ENCODE measurements around the gene ELMO1.

ELMO1 gene

GRCh38 chr7:36966039-36966438 lies 482.6 kb downstream of the ELMO1 start:
- Histone ChIP-seq H3K27ac (ENCODE audit: low read depth, low read length) (no peak overlapping the region), H2AFZ (ENCODE audit: low read length, unreplicated experiment) (no peak overlapping the region), H3K4me1 (ENCODE audit: control insufficient read depth, insufficient read depth, low read length, unreplicated experiment) (no peaks in the 10 kb centered on the region), H3K4me3 (ENCODE audit: low read depth, low read length) (no peak overlapping the region), H3K79me2 (ENCODE audit: control insufficient read depth, insufficient read depth, low read length, unreplicated experiment) (no peaks in the 10 kb centered on the region), H3K27me3 (ENCODE audit: insufficient read depth, low read length) (no peaks in the 10 kb centered on the region), H3K36me3 (ENCODE audit: insufficient read depth, low read length) (no peaks in the 10 kb centered on the region)

- H3K27me3 ChIP-seq (ENCODE audit: insufficient read depth, low read length): no peaks in the 10 kb centered on the region
- no peaks in the 10 kb centered on the region for H3K36me3 ChIP-seq (ENCODE audit: insufficient read depth, low read length)
- H3K27ac ChIP-seq (ENCODE audit: low read depth, low read length): no peak overlapping the region
- H2AFZ ChIP-seq (ENCODE audit: low read length, unreplicated experiment): no peak overlapping the region
- no peaks in the 10 kb centered on the region for H3K4me1 ChIP-seq (ENCODE audit: control insufficient read depth, insufficient read depth, low read length, unreplicated experiment)
- no peak overlapping the region for H3K4me3 ChIP-seq (ENCODE audit: low read depth, low read length)
- H3K79me2 ChIP-seq (ENCODE audit: control insufficient read depth, insufficient read depth, low read length, unreplicated experiment): no peaks in the 10 kb centered on the region
Observed at GRCh38 chr7:36965625-36966024, 483.0 kb downstream of the ELMO1 start.

DNA sequence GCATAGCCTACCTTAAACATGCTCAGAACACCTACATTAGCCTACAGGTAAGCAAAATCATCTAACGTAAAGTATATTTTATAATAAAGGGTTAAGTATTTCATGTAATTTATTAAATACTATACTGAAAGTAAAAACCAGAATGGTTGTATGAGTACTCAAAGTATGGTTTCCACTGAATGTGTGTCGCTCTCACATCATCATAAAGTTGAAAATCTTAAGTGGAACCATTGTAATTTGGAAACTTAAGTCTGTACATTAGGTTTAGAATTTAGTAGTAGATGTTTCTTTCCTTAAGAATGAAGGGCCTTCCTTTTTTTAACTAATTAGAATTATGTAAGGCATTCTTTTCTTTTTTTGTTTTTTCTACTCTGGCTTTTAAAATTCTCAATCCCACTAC lies 484.4 kb downstream of the ELMO1 start:
- no peak overlapping the region for H3K27ac ChIP-seq (ENCODE audit: low read depth, low read length)
- H3K27me3 ChIP-seq (ENCODE audit: insufficient read depth, low read length): no peaks in the 10 kb centered on the region
- no peak overlapping the region for H2AFZ ChIP-seq (ENCODE audit: low read length, unreplicated experiment)
- no peak overlapping the region for H3K4me3 ChIP-seq (ENCODE audit: low read depth, low read length)
- no peaks in the 10 kb centered on the region for H3K79me2 ChIP-seq (ENCODE audit: control insufficient read depth, insufficient read depth, low read length, unreplicated experiment)
- H3K36me3 ChIP-seq (ENCODE audit: insufficient read depth, low read length): no peaks in the 10 kb centered on the region
- no peaks in the 10 kb centered on the region for H3K4me1 ChIP-seq (ENCODE audit: control insufficient read depth, insufficient read depth, low read length, unreplicated experiment)

- Histone ChIP-seq H3K27ac (ENCODE audit: low read depth, low read length) (no peak overlapping the region), H3K79me2 (ENCODE audit: control insufficient read depth, insufficient read depth, low read length, unreplicated experiment) (no peaks in the 10 kb centered on the region), H3K36me3 (ENCODE audit: insufficient read depth, low read length) (no peaks in the 10 kb centered on the region), H3K4me3 (ENCODE audit: low read depth, low read length) (no peak overlapping the region), H3K4me1 (ENCODE audit: control insufficient read depth, insufficient read depth, low read length, unreplicated experiment) (no peaks in the 10 kb centered on the region), H2AFZ (ENCODE audit: low read length, unreplicated experiment) (no peak overlapping the region), H3K27me3 (ENCODE audit: insufficient read depth, low read length) (no peaks in the 10 kb centered on the region)
Observed at GRCh38 chr7:36962367-36962766, 486.3 kb downstream of the ELMO1 start.

- no peak overlapping the region for H3K4me3 ChIP-seq (ENCODE audit: low read depth, low read length)
- no peak overlapping the region for H3K27ac ChIP-seq (ENCODE audit: low read depth, low read length)
- no peaks in the 10 kb centered on the region for H3K27me3 ChIP-seq (ENCODE audit: insufficient read depth, low read length)
- no peaks in the 10 kb centered on the region for H3K36me3 ChIP-seq (ENCODE audit: insufficient read depth, low read length)
- no peaks in the 10 kb centered on the region for H3K4me1 ChIP-seq (ENCODE audit: control insufficient read depth, insufficient read depth, low read length, unreplicated experiment)
- H2AFZ ChIP-seq (ENCODE audit: low read length, unreplicated experiment): no peak overlapping the region
- no peaks in the 10 kb centered on the region for H3K79me2 ChIP-seq (ENCODE audit: control insufficient read depth, insufficient read depth, low read length, unreplicated experiment)
Observed at GRCh38 chr7:36961693-36962092, 487.0 kb downstream of the ELMO1 start.

DNA sequence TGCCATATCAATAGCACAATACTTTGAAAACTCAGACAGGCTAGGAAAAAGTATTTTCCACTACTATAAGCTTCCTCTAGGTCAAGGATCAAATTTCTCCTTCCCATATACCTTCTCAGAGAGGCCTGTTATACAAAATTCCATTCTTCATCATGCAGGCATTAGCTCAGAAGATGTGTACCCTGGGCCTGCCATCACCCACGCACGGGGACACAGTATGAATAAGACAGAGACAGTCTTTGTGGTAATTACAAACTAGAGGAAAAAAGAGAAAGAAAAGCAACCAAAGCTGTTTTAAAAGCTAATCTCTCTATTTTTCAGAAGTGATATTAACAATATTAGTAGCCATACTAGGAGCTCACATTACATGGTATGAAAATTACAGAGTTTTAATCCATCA lies 487.6 kb downstream of the ELMO1 start:
- Histone ChIP-seq H3K36me3 (ENCODE audit: insufficient read depth, low read length) (no peaks in the 10 kb centered on the region), H2AFZ (ENCODE audit: low read length, unreplicated experiment) (no peak overlapping the region), H3K27me3 (ENCODE audit: insufficient read depth, low read length) (no peaks in the 10 kb centered on the region), H3K79me2 (ENCODE audit: control insufficient read depth, insufficient read depth, low read length, unreplicated experiment) (no peaks in the 10 kb centered on the region), H3K4me3 (ENCODE audit: low read depth, low read length) (no peak overlapping the region), H3K4me1 (ENCODE audit: control insufficient read depth, insufficient read depth, low read length, unreplicated experiment) (no peaks in the 10 kb centered on the region), H3K27ac (ENCODE audit: low read depth, low read length) (no peak overlapping the region)

DNA sequence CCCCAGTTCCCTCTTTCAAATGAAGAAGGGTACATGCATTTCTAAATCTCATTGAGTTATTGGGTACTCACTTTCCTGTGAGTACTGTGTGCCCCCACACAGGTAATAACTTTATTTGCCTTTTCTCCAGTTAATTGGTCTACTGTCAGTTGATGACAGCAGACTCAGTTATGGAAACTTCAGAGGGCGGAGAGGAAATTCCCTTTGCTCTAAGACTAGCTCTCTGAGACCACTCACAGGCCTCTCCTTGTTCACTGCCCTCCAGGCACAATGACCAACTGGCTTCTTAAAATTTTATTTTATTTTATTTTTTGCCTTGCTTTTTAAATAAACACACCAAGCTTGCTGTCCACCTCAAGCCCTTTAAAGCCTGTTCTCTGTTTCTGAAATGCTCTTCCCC lies 488.6 kb downstream of the ELMO1 start:
- H3K27me3 ChIP-seq (ENCODE audit: insufficient read depth, low read length): no peaks in the 10 kb centered on the region
- H3K79me2 ChIP-seq (ENCODE audit: control insufficient read depth, insufficient read depth, low read length, unreplicated experiment): no peaks in the 10 kb centered on the region
- no peak overlapping the region for H3K4me3 ChIP-seq (ENCODE audit: low read depth, low read length)
- no peaks in the 10 kb centered on the region for H3K36me3 ChIP-seq (ENCODE audit: insufficient read depth, low read length)
- H3K27ac ChIP-seq (ENCODE audit: low read depth, low read length): no peak overlapping the region
- no peak overlapping the region for H2AFZ ChIP-seq (ENCODE audit: low read length, unreplicated experiment)
- H3K4me1 ChIP-seq (ENCODE audit: control insufficient read depth, insufficient read depth, low read length, unreplicated experiment): no peaks in the 10 kb centered on the region

- no peaks in the 10 kb centered on the region for H3K36me3 ChIP-seq (ENCODE audit: insufficient read depth, low read length)
- H2AFZ ChIP-seq (ENCODE audit: low read length, unreplicated experiment): no peak overlapping the region
- no peak overlapping the region for H3K4me3 ChIP-seq (ENCODE audit: low read depth, low read length)
- H3K4me1 ChIP-seq (ENCODE audit: control insufficient read depth, insufficient read depth, low read length, unreplicated experiment): no peaks in the 10 kb centered on the region
- H3K79me2 ChIP-seq (ENCODE audit: control insufficient read depth, insufficient read depth, low read length, unreplicated experiment): no peaks in the 10 kb centered on the region
- H3K27ac ChIP-seq (ENCODE audit: low read depth, low read length): no peak overlapping the region
- no peaks in the 10 kb centered on the region for H3K27me3 ChIP-seq (ENCODE audit: insufficient read depth, low read length)
Observed at GRCh38 chr7:36958111-36958733, 490.4 kb downstream of the ELMO1 start.

GRCh38 chr7:36957620-36958019 lies 491.0 kb downstream of the ELMO1 start:
- H3K4me3 ChIP-seq (ENCODE audit: low read depth, low read length): no peak overlapping the region
- no peak overlapping the region for H3K27ac ChIP-seq (ENCODE audit: low read depth, low read length)

DNA sequence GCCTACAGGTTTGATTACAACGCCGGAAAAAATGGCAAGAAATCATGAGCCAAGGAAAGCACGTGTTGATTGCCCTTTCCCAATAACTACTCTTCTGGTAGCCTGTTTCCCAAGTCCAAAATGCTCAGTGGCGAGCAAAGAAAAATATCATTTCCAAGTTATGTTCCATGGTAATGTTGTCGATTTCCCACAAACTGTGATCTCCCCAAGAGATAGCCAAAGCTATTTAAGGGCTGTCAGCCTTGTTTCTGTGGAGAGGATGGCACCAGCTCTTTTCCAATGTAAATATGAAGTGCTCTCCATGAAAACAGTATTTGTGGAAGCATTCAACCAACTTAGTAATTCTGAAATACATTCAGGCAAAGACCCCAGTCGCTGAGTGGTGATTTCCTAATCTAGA lies 491.9 kb downstream of the ELMO1 start:
- Histone ChIP-seq H3K27ac (ENCODE audit: low read depth, low read length) (no peak overlapping the region), H3K79me2 (ENCODE audit: control insufficient read depth, insufficient read depth, low read length, unreplicated experiment) (no peaks in the 10 kb centered on the region), H3K27me3 (ENCODE audit: insufficient read depth, low read length) (no peaks in the 10 kb centered on the region), H3K36me3 (ENCODE audit: insufficient read depth, low read length) (no peaks in the 10 kb centered on the region), H2AFZ (ENCODE audit: low read length, unreplicated experiment) (no peak overlapping the region), H3K4me1 (ENCODE audit: control insufficient read depth, insufficient read depth, low read length, unreplicated experiment) (no peaks in the 10 kb centered on the region), H3K4me3 (ENCODE audit: low read depth, low read length) (no peak overlapping the region)

More at GRCh38 chr7:36957620-36958019, 491.0 kb downstream of the ELMO1 start:
- Histone ChIP-seq H3K27me3 (ENCODE audit: insufficient read depth, low read length) (no peaks in the 10 kb centered on the region), H2AFZ (ENCODE audit: low read length, unreplicated experiment) (no peak overlapping the region), H3K36me3 (ENCODE audit: insufficient read depth, low read length) (no peaks in the 10 kb centered on the region), H3K4me1 (ENCODE audit: control insufficient read depth, insufficient read depth, low read length, unreplicated experiment) (no peaks in the 10 kb centered on the region), H3K79me2 (ENCODE audit: control insufficient read depth, insufficient read depth, low read length, unreplicated experiment) (no peaks in the 10 kb centered on the region)

GRCh38 chr7:36955456-36956129 lies 493.1 kb downstream of the ELMO1 start:
- Histone ChIP-seq H2AFZ (ENCODE audit: low read length, unreplicated experiment) (no peak overlapping the region), H3K27me3 (ENCODE audit: insufficient read depth, low read length) (no peaks in the 10 kb centered on the region), H3K27ac (ENCODE audit: low read depth, low read length) (no peak overlapping the region), H3K4me3 (ENCODE audit: low read depth, low read length) (no peak overlapping the region), H3K36me3 (ENCODE audit: insufficient read depth, low read length) (no peaks in the 10 kb centered on the region), H3K4me1 (ENCODE audit: control insufficient read depth, insufficient read depth, low read length, unreplicated experiment) (no peaks in the 10 kb centered on the region), H3K79me2 (ENCODE audit: control insufficient read depth, insufficient read depth, low read length, unreplicated experiment) (no peaks in the 10 kb centered on the region)
